Camera-type eye (tissue), 1 donor: Measurements from ENCODE around the gene CLN6. TPM values are rescaled to one million over a fixed set of nuclear protein-coding genes. Genes with fewer than 3 reads are reported as not detected.

Experiments used
- total RNA-seq: library from RNA; depleted of rRNA; stranded (reverse); fragments of >200 nt; gene quantifications from one replicate; pipeline ENCODE4 v1.2.3, GENCODE V29; 2014

CLN6 gene
- total RNA-seq = 30.2 TPM

DNA sequence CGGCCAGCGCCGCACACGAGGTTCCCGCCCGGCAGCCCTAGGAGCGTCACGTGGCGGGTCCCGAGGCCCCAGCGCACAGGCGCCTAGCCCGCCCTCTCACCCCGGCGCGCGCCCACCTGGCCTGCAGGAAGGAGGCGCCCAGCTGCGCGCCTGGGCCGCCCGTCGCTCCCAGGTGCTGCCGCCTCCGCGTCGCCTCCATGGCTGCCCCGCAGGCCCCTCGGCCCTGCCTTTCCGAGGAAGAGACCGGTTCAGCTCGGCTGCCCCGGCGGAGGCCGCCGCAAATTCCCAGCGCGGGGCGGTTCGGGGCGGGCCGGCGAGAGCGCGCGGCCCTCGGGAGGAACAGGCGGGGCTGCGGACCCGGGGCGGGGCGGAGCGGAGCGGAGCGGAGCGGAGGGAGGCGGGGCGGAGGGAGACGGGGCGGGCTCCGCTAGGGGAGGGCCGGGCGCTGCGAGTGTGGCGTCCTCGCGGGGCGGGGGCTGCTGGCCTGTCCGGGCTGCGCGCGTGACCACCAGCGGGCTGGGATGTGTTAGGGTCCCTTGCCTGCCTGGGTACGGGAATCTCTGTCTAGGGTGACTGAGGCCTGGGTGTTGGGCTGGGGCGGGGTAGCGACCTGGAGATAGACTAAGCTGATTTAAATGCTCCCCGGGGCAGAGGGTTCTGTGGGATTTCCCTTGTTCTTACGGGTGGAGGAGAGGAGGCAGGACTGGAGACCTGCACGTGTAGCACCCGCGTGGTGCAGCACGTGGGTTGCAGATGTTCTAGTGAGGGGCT is at the start of gene CLN6:
TSS of gene CLN6 (minus strand) at position 343 of the 771 bp plus-strand sequence. CDS start at position 199, 144 bp downstream.

GRCh38 chr15:68277603-68278344 is 48.2 kb upstream of the CLN6 start, which contains the start of gene FEM1B:
TSS of gene FEM1B (plus strand) at chr15:68277745. CDS start at chr15:68278418, 673 bp downstream.

DNA sequence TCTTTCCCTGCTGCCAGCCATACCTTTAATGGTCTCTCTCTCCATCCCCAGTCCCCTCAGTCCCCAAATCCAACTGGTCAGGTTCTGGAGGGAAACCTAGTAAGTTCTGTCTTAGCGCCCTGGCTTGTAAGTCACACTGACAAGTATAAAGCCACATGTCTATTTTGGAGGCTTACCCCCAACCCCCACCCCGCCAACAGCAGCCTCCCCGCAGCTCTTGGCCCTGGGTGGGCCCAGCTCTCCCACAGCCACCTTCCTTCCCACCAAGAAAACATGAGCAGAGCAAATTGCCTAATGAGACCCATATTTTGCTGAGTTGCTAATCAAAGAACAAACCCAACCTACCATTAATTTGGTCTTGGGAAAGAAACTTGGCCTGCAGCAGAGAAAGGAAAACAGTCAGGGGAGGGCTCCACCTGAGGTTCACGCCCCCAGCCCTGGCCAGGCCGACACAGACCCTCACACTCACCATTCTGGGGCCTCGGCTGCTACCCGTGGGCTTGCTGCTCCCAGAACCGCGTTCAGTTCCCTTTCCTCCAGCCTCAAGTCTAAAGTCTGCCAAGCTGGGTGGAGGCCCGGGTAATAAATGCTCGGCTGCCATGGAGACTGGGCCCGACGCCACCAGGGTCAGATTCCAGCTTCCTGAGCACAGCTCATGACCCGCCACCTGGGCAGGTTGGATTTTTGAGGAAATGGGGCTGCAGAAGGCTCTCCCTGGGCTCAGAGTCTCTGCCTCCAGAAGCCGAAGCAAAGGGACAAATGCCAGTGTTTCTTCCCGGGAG is 24.6 kb downstream of the CLN6 start, which contains the start of gene CALML4:
TSS of gene CALML4 (minus strand) at position 557 of the 782 bp plus-strand sequence. CDS start at position 472, 85 bp downstream.

Other genes with a start within 250 kb of the CLN6 start
- 99.8 TPM for gene PIAS1, start 175.4 kb downstream of the CLN6 start, total RNA-seq
- gene CALML4, start 24.4 kb downstream of the CLN6 start, total RNA-seq = 12.4 TPM
- 111 TPM for gene FEM1B, start 48.0 kb upstream of the CLN6 start, total RNA-seq
- 13.7 TPM for gene ITGA11, start 202.4 kb upstream of the CLN6 start, total RNA-seq